ENCODE measurements around the gene ELN.

GRCh38 chr7:74082770-74083116 lies 54.8 kb downstream of the ELN start:
- TF ChIP-seq CTCF (optimal IDR thresholded peaks at IDR 0.05 in 1 of 3, IDR thresholded peaks at IDR 0.05 in 1 of 3, conservative IDR thresholded peaks at IDR 0.05 in 1 of 3; ENCODE audit: extremely low read depth in 1 of 3, insufficient read depth in 2 of 3, low read length in 3 of 3), result no peak
- no peak for TF ChIP-seq EZH2 (IDR thresholded peaks at IDR 0.05; ENCODE audit: low read length)
